G401 (cell line): ENCODE results near the gene TMEM14C. TPM values are rescaled to one million over a fixed set of nuclear protein-coding genes. Genes with fewer than 3 reads are reported as not detected.

Experiments
- DNase-seq: peaks from one replicate; pipeline ENCODE4 v3.0.0-alpha.2; 2015; ENCODE audit warnings: low spot score
- in situ Hi-C: cut with HindIII; loops from 2 replicates; pipeline ENCODE4 v1.10.0; 2016; ENCODE audit warnings: low sequenced_read_pairs, mixed read lengths
- total RNA-seq: library from RNA; depleted of rRNA; stranded (reverse); fragments of >200 nt; shearing (Covaris generic); gene quantifications from 2 replicates; pipeline ENCODE4 v1.2.3, GENCODE V29; 2014; rRNA removed

TMEM14C gene
- 140 and 145 TPM in 2 replicates for total RNA-seq

DNA sequence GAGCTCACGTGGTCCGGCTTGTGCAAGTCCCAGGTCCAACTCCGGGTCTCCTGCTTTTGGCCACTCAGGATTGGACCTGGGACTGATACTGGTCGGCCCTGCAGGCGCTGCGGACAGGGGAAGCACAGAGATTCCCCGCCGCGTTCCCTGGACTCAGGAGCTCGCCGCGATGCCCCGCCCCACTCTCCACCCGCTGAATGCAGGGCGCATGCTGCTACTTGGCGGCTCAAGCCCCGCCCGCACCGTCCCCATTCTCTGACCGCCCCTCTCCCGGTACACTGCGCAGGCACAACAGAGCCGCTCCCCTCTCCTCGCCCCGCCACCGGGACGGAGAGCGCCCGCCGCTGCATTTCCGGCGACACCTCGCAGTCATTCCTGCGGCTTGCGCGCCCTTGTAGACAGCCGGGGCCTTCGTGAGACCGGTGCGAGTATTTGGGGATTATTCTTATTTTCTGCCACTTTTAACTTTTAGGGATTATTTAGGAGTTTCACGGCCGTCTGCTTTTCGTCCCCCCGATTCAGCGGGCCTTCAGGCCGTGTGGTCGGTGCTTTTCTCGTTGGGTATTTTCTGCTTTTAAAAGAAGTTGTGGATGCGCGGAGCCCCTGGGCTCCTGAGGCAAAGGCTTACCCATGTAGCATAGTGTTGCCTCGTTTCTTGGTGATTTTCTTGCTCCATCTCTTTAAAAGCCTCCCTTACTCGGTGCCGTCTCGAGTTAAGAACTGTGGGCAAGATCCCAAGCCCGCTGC is at the start of gene TMEM14C:
Gene TMEM14C, plus strand, starts transcription at position 251 of the 747 bp plus-strand sequence. CDS start 1,544 bp downstream, outside the sequence.
- in situ Hi-C loops: no loop called here
- peak; percentile 99 for DNase-seq

DNA sequence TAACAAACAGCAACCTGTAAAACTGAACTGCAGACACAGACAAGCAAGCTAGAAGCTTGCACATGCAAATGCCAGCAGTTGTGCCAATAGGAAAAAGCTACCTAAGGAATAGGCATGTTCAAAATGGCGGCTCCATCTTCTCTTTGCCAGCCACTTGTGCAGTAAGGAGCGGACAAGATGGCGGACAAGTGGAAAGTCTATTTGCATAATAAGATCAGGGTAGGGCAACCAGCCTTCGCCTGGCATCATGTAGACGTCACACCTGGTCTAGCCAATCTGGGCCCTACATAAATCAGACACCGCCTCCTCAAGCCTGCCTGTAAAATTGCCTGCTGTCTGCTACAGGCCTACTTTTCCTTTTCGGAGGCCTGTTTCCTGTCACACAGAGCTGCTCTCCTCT is 46.5 kb upstream of the TMEM14C start:
- no peak for DNase-seq
- in situ Hi-C loops: no loop called here

DNA sequence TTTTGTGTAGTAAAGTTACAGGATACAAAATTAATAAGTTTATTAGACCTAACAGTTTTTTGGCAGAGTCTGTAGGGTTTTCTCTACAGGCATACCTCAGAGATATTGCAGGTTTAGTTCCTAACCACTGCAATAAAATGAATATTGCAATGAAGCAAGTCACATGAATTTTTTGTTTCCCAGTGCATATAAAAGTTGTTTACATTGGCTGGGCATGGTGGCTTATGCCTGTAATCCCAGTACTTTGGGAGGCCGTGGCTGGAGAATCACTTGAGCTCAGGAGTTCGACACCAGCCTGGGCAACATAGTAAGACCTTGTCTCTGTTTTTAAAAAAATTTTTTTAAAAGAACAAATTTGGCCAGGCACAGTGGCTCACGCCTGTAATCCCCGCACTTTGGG is 44.4 kb upstream of the TMEM14C start:
- no peak for DNase-seq
- in situ Hi-C loops: no loop called here

DNA sequence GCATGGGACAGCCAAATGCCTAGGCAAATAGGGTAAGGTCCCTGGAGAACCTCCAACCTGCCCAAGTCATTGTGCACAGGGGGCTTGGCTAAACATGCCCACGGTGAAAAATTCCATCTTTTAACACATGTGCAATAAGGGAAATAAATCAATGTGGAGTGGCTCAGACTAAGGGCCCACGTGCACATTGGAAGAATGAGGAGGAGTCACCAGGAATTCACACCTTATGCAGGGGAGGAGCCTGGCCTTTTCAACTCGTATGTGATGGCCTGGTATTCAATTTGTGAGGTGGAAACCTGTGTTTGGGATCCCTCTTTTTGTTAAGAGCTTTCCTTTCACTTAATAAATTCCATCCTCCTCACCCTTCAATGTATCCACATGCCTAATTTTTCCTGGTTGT is 41.1 kb upstream of the TMEM14C start:
- no peak for DNase-seq
- in situ Hi-C loops: no loop called here

DNA sequence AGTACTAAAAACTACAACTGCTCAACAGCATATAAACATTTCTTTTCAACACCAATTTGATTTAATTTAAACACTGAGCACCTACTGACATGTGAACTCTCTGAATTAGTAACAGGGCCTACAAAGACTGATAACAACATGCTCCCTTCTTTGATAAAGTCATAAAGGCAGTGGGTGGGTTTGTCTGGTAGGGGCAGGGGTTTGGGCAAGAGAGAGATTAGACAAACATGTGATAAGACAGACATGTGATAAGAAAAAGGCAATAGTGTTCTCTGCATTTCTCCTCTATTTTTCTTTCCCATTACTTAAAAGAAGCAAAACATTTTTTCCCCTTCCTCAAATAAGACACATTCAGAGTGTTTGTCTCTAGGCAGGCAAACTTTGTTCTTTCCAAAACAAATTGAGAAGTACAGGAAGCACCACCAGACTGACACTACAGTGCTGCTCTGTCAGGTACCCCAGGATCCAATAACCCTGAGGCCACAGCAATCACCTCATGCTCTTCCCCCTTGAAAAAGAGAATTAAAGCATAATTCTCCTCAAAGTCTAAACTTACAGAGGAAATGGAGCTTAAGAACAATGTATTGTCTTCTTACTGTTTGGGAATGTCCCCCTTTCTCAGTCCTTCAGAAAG is 40.4 kb upstream of the TMEM14C start:
- in situ Hi-C loops: no loop called here

DNA sequence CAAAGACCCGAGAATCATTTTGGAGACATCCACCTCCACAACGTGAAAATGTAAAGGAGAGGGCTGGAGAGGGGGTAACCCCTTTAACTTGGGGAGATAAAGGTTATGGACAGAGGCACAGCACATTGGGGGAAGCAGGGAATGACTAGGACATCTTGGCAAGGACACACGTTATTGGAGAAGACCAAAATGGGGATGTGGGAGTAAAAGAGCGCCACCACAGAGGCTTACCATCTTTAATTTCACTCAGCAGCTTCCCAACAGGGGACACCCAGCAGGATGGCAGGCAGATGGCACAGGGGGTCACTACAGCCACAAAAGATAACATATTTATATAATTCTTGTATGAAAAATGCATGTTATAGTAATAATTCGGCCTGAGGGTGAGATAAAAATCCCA is 38.3 kb upstream of the TMEM14C start:
- in situ Hi-C loops: no loop called here
- no peak for DNase-seq

More for the DNA sequence above, 40.4 kb upstream of the TMEM14C start:
- DNase-seq: no peak

DNA sequence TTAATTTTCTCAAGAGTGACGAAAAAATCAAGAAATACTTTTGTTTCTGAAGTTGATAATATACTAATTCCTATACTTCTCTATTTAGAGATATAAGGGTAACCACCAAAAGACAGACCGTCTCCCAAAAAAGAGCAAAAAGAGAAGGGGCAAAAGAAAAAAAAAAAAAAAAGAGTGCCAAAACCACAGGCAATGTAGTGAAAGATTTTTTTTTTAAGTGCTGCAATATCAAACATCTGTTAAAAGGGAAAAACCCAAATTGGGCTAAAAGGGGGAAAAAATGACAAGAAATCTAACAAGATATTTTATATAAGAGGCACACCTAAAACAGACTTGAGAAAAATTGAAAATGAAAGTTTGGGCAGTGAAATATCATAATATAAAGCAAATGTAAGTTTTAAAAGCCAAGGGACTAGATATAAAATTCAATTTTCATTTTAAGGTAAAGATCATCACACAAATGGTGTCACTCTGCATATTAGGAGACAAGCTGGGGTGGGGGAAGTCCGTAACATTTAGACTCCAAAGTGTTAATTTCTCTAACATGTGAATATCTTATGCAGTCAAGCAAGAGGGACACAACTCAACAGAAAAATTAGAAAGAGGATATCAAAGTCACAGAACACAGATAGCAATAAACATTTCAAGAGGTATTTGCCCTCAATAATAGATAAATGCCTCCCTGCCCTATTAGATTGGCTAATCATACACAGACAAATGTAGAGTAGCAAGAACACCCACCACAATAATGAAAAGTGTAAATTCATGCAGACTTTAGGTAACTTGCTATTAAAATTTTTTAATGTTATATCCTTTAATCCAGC is 37.6 kb upstream of the TMEM14C start:
- in situ Hi-C loops: no loop called here

DNA sequence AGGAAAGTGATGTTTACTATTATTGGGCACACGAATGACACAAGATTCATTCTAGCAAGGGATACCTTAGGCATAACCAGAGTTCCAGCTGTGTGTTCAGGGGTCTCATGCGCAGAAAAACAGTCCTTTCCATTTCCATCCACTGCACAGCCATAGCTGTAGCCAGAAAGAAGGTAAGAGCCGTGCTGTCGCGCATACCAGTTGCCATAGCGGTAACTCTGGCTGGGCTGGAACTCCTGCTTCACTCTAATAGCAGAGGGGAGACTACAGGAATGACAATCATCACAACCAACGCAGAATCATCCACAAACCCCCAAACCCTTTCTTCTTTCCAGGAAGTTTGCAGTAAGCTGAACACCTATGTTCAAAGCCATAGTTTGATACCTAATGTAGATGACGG is 36.0 kb upstream of the TMEM14C start:
- DNase-seq: no peak
- in situ Hi-C loops: no loop called here

More for the DNA sequence above, 37.6 kb upstream of the TMEM14C start:
- DNase-seq: no peak

DNA sequence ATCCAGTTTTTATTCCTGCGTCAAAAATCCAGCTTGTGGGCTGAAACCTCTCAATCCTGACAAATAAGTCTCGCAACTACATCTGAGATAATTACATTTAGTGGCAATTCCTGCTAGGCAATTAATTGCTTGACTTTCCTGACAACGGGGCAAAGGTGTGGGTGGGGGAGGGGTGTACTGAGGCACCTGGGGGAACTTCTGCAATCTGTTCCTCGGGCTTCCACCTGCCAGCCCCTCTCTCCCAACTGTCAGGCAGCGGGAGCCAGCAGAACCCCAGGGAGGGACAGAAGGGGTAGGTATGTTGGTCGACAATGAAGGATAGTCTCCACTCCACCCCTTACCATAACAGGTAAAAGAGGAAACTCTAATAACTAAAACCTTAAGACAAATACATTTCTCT is 35.3 kb upstream of the TMEM14C start:
- in situ Hi-C loops: no loop called here
- DNase-seq: no peak

DNA sequence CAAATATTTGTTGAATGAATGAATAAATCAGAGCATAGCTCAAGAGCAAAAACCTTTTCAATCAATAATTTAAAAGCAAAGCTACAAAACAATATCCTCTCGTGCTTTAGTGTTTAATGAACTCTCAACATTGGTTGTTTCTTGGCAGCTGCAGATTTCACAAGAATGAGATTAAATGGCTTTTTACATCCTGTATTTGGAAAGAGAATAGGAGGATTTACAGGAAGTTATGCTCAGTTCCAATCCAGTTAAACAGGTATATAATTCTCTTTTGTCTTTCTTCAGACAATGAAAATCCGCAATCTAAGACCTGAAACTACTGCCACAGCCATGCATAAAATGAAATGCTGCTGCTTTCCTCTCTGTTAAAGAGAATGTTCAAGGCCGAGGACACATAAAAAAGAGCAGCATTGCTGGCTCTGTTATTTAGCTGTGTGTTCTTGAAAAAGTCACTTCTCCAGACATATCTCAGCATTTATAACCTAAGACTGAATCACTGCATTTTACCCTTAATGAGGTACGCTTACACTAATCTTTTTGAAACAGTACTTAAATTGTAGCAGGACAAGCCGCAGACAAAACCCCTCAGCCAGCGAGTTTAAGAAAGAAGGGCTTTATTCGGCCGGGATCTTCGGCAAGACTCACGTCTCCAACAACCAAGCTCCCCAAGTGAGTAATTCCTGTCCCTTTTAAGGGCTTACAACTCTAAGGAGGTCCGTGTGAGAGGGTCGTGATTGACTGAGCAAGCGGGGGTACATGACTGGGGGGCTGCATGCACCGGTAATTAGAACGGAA is 32.0 kb upstream of the TMEM14C start:
- in situ Hi-C loops: no loop called here
- no peak for DNase-seq

DNA sequence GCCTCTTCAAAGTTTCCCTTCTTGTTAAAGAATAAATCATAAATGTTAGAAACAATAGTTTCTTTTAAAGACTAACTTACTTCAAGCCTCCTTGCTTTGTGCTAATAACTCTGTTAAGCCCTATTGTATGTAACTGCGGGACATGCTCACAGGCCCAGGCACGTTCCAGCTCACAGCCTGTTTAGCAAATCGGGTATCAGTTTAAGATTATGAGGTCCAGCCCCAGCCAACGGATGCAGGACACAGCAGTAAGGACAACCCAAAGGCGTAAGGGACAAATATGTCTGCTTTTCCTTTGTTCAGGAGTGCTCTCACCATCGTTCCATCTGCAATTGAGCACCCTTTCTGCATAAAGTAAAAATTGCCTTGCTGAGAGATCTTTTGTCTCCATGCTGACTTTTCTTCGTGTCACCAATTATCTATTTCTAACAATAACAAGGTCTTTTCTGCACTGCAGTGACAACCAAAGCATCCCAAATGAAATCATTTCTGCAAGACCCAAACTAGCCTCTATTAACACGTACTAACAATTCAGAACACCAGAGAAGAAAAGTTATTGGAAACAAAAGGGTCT is 29.8 kb upstream of the TMEM14C start:
- DNase-seq: no peak
- in situ Hi-C loops: no loop called here

DNA sequence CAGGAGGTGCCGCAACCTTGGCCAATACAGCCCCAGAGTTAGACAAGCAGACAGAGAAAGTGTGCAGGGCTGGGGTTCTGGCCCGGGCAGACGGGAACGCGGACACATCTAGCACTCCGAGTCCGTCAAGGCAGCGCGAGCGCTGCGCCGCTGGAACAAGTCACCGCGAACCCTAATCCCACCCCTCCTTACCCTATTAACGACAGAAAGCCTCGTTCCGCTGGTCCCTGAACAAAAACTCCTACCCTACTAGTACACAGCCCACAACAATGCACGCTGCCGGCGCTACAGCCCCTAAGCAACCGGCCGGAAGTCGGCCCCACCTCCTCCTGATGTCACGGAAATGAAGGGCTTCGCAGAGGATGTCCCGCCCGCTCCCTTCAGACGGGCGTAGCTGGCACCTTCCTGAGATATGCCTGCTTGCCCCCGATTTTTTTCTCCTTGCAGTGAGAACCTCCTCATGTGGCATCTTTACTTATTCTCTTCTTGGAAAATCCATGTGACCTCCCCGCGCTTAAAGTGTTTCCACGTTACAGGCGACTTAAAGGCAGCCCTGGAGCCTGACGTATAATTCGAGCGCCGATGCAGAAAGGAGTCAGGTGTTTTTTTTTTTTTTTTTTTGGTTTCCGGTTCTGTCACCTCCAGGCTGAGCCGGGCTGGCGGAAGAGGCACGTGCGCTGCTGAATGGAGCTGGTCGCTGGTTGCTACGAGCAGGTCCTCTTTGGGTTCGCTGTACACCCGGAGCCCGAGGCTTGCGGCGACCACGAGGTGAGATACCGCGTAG is 28.4 kb upstream of the TMEM14C start, which contains the start of the genes C6orf52 and PAK1IP1:
Gene C6orf52, minus strand, starts transcription at position 315 of the 784 bp plus-strand sequence. CDS start 7,066 bp downstream, outside the sequence.
Gene PAK1IP1, plus strand, starts transcription at position 671 of the 784 bp plus-strand sequence. Its CDS starts 14 bp downstream, at position 685.
- peak; percentile 97 for DNase-seq
- in situ Hi-C loops: no loop called here

DNA sequence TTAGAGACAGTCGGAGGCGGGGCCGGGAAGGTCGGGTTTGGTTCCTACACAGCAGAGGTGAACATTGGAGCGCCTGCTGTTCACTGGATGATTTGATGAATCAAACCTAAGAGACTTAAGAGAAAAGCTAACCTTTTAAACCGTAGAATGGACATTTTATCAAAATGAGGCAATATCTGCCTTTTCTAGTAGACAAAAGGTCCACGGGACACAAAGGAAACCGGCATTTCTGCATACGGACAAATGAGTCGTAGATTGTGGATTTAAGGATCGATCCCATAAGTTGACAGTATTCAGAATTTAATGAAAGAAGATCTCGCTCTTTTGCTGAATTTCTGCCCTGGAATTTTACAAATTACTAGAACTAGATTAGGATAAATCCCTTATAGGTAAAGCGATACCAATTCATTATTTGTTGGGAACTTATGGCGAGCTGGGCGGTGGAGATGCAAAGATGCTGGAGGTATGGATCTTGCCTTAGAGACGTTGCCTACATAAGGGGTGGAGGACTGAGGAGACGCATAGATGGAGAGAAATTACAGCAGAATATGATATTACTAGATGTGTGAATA is 27.7 kb upstream of the TMEM14C start:
- in situ Hi-C loops: no loop called here

DNA sequence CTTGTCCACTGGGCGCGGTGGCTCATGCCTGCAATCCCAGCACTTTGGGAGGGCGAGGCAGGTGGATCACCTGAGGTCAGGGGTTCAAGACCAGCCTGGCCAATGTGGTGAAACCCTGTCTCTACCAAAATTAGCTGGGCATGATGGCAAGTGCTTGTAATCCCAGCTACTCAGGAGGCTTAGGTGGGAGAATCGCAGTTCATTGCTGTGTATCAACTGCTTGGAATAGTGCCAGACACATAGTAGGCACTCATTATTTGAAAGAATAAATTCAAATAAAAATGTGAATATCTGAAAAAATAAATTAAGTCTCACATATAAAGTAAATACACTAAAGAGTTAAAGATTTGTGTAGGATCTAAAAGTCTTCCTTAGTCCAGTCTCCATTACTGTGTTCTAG is 26.2 kb upstream of the TMEM14C start:
- DNase-seq: no peak
- in situ Hi-C loops: no loop called here

More for the DNA sequence above, 27.7 kb upstream of the TMEM14C start:
- no peak for DNase-seq

DNA sequence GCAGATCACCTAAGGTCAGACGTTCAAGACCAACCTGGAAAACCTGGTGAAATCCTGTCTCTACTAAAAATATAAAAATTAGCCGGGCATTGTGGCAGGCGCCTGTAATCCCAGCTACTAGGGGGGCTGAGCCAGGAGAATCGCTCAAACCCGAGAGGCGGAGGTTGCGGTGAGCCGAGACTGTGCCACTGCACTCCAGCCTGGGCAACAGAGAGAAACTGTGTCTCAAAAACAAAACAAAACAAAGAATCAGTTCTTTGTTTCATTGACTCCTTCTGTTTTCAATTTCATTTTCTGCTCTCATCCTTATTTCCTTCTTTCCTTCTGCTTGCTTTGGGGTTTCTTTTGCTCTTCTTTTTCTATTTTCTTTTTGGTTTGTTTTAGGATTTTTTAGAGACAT is 8.9 kb upstream of the TMEM14C start:
- in situ Hi-C loops: no loop called here
- DNase-seq: no peak

DNA sequence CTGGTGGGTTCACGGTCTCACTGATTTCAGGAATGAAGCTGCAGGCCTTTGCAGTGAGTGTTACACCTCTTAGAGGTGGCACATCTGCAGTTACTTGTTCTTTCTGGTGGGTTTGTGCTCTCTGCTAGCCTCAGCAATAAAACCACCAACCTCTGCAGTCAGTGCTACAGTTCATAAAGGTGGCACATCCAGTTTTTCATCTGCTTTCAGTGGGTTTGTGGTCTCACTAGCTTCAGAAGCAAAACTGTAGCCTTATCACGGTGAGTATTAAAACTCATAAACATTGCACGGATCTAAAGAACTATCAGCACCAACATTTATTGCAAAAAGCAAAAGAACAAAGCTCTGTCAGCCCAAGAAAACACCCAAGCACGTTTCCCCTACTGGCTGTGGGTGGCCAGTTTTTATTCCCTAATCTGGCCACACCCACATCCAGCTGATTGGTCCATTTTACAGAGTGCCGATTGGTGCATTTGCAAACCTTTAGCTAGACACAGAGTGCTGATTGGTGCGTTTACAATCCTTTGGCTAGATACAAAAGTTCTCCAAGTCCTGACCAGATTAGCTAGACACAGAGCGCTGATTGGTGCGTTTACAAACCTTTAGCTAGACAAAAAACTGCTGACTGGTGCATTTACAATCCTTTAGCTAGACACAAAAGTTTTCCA is 3.4 kb upstream of the TMEM14C start:
- DNase-seq: no peak
- in situ Hi-C loops: no loop called here

DNA sequence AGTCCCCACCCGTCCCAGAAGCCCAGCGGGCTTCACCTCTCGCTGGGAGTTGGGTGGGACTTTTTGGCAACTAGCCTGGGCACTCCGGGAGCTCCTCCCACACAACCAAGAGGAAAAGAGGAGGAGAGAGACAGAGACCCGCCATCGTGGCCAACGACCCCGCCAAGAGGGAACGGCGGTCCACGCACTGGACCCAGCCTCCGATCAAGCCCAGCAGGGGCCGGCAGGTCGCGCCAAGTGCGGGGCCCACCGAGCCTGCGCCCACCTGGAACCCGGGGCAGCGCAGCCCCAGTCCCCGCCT is 3.0 kb upstream of the TMEM14C start:
- DNase-seq: no peak
- in situ Hi-C loops: no loop called here
